Fibroblast of skin of left biceps (primary cell): ENCODE measurements around the gene SHFL.

Source experiments
- DNase-seq, 2 experiments: peaks; one replicate each; pipeline ENCODE4 v3.0.0-alpha.2; 2013; ENCODE audit warnings: low read depth in 2 of 2

The SHFL gene

GRCh38 chr19:10109528-10109927 lies 23.4 kb downstream of the SHFL start:
- DNase-seq, result no peak

DNA sequence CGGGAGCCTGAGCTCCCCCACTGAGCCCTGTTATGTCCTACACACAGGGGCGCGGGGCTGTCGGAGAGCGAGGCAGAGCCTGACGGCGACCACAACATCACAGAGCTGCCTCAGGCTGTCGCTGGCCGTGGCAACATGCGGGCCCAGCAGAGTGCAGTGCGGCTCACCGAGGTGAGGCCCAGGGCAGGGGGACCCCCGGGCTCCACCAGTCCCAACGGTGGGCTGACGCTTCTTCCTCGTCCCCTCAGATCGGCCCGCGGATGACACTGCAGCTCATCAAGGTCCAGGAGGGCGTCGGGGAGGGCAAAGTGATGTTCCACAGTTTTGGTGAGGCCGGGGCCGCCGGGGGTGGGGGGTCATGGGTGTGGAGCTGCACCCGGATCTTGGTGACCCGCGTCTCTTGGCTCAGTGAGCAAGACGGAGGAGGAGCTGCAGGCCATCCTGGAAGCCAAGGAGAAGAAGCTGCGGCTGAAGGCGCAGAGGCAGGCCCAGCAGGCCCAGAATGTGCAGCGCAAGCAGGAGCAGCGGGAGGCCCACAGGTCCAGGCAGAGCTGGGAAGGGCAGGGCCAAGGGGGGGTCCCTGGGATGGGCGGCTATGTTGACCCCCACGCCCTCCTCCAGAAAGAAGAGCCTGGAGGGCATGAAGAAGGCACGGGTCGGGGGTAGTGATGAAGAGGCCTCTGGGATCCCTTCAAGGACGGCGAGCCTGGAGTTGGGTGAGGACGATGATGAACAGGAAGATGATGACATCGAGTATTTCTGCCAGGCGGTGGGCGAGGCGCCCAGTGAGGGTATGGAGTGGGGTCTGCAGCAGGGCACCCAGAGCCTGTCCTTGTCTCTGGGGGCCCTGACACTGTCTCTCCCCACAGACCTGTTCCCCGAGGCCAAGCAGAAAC lies 24.2 kb downstream of the SHFL start:
- DNase-seq, result no peak

DNA sequence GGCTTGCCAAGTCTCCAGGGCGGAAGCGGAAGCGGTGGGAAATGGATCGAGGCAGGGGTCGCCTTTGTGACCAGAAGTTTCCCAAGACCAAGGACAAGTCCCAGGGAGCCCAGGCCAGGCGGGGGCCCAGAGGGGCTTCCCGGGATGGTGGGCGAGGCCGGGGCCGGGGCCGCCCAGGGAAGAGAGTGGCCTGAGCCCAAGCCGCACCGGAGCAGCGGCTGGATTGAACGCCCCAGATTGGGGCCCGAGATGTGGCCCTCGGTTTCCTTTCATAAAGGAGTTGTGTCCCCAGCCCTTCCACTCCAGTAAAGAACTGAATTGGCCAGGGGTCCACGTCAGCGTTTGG lies 24.8 kb downstream of the SHFL start:
- DNase-seq, result no peak

DNA sequence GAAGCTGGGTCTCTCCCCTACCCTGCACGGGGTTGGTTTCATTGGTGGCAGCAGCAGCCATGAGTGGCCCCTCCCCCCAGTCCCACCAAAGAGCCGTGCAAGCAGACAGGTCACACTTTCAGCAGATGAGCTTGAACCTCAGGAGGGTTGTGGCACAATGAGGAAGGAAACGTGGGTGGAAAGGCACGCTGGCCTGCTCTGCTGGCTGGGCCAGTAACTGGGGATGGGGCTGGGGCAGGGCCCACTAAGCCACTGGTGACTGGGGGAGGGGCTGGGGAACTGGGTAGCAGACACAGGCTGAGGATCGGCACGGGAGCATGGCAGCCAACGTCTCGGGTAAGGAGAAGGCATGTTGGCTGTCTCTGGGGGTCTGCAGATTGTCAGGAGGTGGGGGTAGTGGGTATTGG lies 25.3 kb downstream of the SHFL start, which contains the start of gene P2RY11:
P2RY11 (plus strand) TSS at position 289 of the 407 bp plus-strand sequence; CDS start at position 318, 29 bp downstream.
- no peak for DNase-seq

DNA sequence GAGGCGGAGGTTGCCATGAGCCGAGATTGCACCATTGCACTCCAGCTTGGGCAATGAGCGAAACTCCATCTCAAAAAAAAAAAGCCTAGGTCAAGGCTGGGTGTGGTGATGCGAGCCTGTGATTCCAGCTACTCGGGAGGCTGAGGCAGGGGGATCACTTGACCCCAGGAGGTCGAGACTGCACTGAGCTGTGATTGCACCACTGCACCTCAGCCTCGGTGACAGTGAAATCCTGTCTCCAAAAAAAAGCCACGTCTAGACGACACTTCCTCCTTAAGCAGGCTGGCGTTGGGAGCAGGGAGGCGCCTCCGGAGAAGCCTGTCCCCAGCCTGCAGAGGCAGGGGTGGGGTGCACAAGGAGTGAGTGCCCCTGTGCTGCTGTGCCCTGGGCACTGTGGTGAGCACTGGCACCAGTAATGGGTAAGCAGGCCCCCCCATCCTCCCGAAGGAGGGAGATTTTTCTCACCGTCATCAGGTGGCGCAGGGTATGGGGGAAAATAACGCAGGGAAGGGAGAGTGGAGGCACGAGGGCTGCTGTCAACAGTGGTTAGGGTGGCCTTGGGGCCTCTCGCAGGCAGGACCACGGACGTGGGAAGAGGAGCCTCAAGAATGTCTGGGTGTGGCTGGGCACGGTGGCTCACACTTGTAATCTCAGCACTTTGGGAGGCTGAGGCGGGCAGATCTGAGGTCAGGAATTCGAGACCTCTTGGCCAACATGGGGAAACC lies 26.1 kb downstream of the SHFL start:
- no peak for DNase-seq

DNA sequence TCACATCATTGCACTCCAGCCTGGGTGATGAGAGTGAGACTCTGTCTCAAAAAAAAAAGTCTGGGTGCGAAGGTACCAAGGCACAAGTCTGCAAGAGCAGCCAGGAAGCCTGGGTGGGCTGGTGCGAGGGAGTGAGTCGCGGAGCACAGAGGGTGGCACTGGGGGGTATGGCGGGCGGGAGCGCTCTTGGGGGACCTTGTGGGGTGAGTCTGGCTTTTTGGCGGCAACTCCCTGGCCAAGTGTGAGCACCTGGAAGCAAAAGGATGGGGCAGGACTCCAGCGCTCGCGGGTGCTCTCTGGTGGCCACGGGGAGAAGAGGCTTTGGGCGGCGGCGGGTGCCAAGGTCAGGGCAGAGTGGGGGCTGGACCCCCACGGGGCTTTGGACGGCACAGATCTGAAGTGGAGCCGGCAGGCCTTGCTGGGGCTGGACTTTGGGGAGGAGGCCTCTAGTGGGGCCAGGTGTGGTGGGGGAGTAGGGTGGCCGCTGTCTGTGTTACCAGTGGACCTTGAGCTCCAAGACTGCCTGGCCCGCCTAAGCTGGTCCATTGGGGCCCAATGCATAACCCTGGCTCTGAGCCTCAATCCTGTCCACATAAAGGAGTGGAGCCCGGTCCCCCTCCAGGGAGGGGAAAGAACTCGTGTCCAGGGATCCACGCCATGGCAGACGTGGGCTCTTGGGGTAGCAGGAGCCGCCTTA lies 26.9 kb downstream of the SHFL start:
- no peak for DNase-seq

DNA sequence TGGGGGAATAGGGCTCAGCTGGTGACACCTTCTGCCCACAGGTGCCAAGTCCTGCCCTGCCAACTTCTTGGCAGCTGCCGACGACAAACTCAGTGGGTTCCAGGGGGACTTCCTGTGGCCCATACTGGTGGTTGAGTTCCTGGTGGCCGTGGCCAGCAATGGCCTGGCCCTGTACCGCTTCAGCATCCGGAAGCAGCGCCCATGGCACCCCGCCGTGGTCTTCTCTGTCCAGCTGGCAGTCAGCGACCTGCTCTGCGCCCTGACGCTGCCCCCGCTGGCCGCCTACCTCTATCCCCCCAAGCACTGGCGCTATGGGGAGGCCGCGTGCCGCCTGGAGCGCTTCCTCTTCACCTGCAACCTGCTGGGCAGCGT lies 27.5 kb downstream of the SHFL start:
- no peak for DNase-seq

DNA sequence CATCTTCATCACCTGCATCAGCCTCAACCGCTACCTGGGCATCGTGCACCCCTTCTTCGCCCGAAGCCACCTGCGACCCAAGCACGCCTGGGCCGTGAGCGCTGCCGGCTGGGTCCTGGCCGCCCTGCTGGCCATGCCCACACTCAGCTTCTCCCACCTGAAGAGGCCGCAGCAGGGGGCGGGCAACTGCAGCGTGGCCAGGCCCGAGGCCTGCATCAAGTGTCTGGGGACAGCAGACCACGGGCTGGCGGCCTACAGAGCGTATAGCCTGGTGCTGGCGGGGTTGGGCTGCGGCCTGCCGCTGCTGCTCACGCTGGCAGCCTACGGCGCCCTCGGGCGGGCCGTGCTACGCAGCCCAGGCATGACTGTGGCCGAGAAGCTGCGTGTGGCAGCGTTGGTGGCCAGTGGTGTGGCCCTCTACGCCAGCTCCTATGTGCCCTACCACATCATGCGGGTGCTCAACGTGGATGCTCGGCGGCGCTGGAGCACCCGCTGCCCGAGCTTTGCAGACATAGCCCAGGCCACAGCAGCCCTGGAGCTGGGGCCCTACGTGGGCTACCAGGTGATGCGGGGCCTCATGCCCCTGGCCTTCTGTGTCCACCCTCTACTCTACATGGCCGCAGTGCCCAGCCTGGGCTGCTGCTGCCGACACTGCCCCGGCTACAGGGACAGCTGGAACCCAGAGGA lies 28.0 kb downstream of the SHFL start:
- DNase-seq, result no peak

- no peak for DNase-seq
Measured at GRCh38 chr19:10114651-10115391, 28.7 kb downstream of the SHFL start.

DNA sequence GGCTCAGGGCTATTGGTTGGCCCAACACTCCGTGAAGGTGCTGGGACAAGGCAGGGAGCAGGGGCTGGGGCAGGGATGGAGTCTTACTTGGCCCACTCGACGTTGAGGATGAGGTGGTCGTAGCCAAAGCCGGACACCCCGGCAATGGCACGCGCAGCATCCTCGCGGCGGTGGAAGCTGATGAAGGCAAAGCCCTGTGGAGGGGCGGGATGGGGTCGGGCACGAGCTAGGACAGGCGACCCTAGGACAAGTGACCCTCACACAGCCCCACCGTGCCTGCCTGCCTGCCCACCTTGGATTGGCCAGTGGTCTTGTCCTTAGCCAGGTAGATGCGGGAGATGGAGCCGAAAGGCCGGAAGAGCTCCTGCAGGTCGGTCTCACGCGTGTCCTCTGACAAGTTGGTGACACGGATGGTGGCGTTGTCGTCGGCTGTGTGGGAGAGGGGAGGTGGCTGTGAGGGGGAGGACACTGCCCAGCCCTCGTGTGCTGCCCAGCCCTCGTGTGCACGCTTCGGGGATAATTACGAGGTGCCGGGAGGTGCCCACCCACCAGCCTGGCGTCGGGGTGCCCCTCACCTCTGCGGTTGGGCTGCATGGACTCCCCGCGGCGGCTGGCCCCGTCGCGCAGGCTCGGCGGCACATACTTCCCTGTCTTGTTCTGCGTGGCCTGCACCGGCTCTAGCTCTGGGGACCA lies 29.4 kb downstream of the SHFL start:
- DNase-seq, result no peak

DNA sequence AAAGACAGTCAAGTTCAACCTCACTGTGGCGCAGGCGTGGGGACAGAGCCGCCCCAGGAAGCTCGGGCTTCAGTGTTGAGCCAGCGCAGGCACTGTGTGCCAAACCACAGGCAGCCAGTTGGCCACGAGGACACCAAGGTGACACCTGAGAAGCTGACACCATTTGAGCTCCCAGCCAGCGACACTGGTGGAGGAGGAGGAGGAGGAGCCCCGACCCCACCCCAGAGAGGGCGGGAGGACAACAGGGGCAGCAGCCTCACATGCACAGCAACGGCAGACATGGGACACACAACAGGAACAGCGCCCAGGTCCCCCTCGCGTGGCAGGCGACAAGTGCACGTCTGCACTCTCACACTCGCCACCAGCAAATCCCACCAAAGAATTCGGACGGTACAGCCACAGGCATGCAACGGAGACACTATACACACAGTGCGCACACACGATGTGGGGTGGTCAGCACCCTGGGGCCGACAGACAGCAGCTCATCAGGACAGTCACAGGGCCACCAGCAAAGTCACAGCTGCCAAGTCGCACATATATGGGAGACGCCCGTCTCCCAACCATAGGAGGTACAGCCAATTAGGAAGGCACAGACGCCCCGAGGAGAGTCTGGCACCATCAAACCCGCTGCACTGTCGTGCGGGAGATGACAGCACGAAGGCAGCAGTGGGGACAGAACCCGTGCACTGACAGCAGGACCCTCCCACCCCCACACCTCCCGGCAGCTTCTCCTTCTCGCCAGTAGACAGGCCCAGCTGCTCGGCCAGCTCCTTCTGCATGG lies 30.2 kb downstream of the SHFL start:
- no peak for DNase-seq

- no peak for DNase-seq
Measured at GRCh38 chr19:10116866-10117616, 30.9 kb downstream of the SHFL start.

DNA sequence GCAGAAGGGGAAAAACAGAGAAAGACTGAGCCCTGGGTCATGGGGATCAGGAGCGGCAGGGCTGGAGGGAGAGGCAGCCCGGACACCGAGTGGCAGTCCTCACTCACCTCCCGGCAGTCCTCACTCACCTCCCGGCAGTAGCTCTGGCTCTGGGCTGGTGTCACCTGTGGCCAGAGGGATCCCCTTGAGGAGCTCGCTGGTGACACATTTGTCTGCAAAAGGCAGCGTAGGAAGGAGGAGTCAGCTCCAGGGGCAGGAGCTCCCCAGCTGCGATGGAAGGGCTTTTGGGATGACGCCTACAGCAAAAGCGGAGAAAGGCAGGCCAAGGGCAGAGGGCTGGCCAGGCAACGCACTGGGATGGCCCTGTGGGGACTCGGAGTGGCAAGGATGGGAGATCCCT lies 32.8 kb downstream of the SHFL start:
- DNase-seq, result no peak

DNA sequence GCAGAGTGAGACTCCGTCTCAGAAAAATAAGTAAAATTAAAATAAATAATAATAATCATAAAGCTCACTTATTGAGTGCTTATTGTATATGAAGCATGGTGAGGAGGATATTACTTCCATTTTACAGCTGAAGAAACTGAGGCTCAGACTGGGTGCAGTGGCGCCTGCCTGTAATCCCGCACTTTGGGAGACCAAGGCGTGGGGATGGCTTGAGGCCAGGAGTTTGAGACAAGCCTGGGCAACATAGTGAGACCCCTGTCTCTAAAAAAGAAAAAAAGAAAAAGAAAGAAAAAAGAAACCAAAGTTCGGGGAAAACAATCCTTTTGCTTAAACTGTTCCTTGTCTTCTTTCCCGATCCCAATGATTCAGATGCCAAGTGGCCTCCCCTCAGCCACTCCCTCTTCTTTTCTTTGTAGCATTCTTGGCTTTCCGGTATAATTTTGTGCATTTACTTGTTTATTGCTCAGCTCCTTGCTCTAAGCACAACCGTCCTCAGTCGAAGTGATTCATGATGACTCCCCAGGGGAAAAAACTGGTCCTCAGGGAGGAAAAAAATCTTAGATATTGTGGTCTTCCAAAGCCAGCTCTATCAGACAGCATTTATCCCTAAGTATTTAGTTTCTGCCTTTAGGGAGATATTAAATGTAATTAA lies 34.5 kb downstream of the SHFL start:
- DNase-seq, result peak; percentile 51 to 60

DNA sequence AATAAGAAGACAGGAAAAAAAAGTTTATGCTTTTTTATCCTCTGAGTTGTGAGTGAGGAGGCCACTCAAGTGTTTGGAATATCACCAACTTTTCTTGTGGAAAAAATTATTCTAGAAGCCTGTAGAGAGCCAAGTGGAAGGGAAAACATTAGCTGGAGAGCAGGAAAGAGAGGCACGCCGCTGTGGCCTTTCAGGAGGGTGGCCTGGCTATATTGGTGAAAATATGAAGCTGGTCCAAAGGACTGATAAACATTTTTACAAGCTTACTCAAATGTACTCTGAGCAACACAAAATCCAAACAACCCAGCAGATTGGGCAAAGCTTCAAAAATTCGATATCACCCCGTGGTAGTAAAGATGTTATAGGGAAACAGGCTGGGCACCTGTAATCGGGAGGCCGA lies 35.9 kb downstream of the SHFL start:
- no peak for DNase-seq

GRCh38 chr19:10124429-10124828 lies 38.3 kb downstream of the SHFL start:
- DNase-seq, result no peak

DNA sequence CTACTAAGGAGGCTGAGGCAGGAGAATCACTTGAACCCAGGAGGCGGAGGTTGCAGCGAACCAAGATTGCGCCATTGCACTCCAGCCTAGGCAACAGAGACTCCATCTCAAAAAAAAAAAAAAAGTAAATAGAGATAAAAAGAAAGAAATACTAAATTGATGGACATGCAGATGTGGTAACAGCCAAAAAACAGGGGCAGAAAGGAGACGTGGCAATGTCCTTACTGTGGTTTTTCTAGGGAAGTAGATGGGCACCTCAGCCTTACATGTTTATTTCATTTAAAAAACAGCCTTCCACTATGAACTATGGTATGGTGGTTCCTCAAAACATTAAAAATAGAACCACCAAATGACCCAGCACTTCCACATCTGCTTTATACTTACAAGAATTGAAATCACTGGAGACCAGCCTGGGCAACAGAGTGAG lies 40.1 kb downstream of the SHFL start:
- DNase-seq, result no peak

DNA sequence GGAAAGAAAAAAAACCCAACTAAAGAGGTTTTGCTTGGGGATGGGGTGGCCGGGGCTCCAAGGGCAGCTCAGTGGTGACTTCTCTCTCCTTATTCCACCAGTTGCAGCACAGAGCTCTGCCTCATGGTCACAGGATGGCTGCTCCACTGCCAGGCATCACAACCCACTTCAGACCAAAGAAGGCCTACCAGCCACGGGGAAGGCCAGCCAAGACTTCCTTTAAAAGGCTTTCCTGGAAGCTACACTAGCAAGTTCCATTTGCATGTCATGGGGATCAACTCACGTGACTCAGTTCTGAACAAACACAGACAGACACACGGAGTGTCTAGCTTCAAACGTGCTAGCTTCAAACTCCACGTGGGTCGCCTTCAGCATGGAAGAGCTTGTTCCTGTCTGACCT lies 46.8 kb downstream of the SHFL start:
- DNase-seq, result no peak

GRCh38 chr19:10133596-10133995 lies 47.5 kb downstream of the SHFL start:
- DNase-seq, result no peak
